ENCODE data around the gene IGF2R.

IGF2R gene

GRCh38 chr6:160058603-160059215, 89.8 kb downstream of the IGF2R start:
- no peak for TF ChIP-seq NFIC (IDR thresholded peaks at IDR 0.05)
- TF ChIP-seq CEBPB (IDR thresholded peaks at IDR 0.05) = no peak
- TF ChIP-seq YY1 (IDR thresholded peaks at IDR 0.05; ENCODE audit: low read depth) = no peak

- TF ChIP-seq EGR1 (IDR thresholded peaks at IDR 0.05) (no peak), TEAD4 (IDR thresholded peaks at IDR 0.05) (no peak), EP300 (IDR thresholded peaks at IDR 0.05; ENCODE audit: borderline replicate concordance) (no peak), MAX (IDR thresholded peaks at IDR 0.05) (no peak), TAF1 (IDR thresholded peaks at IDR 0.05; ENCODE audit: low read depth) (no peak)
These were observed 91.3 kb downstream of the IGF2R start for GRCh38 chr6:160060221-160060620.

- no peak for TF ChIP-seq NFIC (IDR thresholded peaks at IDR 0.05)
- TF ChIP-seq ZBTB7A (IDR thresholded peaks at IDR 0.05; ENCODE audit: low read depth) = no peak
- TF ChIP-seq TAF1 (IDR thresholded peaks at IDR 0.05; ENCODE audit: low read depth) = no peak
- TF ChIP-seq YY1 (IDR thresholded peaks at IDR 0.05; ENCODE audit: low read depth) = no peak
- TF ChIP-seq RAD21 (IDR thresholded peaks at IDR 0.05; ENCODE audit: low read depth) = no peak
- TF ChIP-seq FOXM1 (IDR thresholded peaks at IDR 0.05; ENCODE audit: borderline replicate concordance, low read depth) = no peak
- TF ChIP-seq CREB1 (IDR thresholded peaks at IDR 0.05; ENCODE audit: low read depth) = no peak
- no peak for TF ChIP-seq TEAD4 (IDR thresholded peaks at IDR 0.05)
- TF ChIP-seq EGR1 (IDR thresholded peaks at IDR 0.05) = no peak
These were observed 92.1 kb downstream of the IGF2R start for GRCh38 chr6:160060920-160061447.

- TF ChIP-seq TEAD4 (IDR thresholded peaks at IDR 0.05) (no peak), CEBPB (IDR thresholded peaks at IDR 0.05) (no peak), ZBTB7A (IDR thresholded peaks at IDR 0.05; ENCODE audit: low read depth) (no peak), EGR1 (IDR thresholded peaks at IDR 0.05) (no peak), USF1 (IDR thresholded peaks at IDR 0.05) (no peak), NFIC (IDR thresholded peaks at IDR 0.05) (no peak)
These were observed 95.0 kb downstream of the IGF2R start for GRCh38 chr6:160063771-160064413.

- TF ChIP-seq TEAD4 (IDR thresholded peaks at IDR 0.05) (no peak), CREB1 (IDR thresholded peaks at IDR 0.05; ENCODE audit: low read depth) (no peak), USF1 (IDR thresholded peaks at IDR 0.05) (no peak), TCF12 (IDR thresholded peaks at IDR 0.05; ENCODE audit: low read depth) (no peak), NFIC (IDR thresholded peaks at IDR 0.05) (no peak), EGR1 (IDR thresholded peaks at IDR 0.05) (no peak), MAX (IDR thresholded peaks at IDR 0.05) (no peak), CEBPB (IDR thresholded peaks at IDR 0.05) (no peak), FOXM1 (IDR thresholded peaks at IDR 0.05; ENCODE audit: borderline replicate concordance, low read depth) (no peak), REST (IDR thresholded peaks at IDR 0.05; ENCODE audit: low read depth) (no peak), EP300 (IDR thresholded peaks at IDR 0.05; ENCODE audit: borderline replicate concordance) (no peak), ZBTB7A (IDR thresholded peaks at IDR 0.05; ENCODE audit: low read depth) (no peak), YY1 (IDR thresholded peaks at IDR 0.05; ENCODE audit: low read depth) (no peak), TAF1 (IDR thresholded peaks at IDR 0.05; ENCODE audit: low read depth) (no peak), RAD21 (IDR thresholded peaks at IDR 0.05; ENCODE audit: low read depth) (no peak)
These were observed 96.3 kb downstream of the IGF2R start for GRCh38 chr6:160065200-160065599.

GRCh38 chr6:160067564-160067963, 98.7 kb downstream of the IGF2R start:
- TF ChIP-seq YY1 (IDR thresholded peaks at IDR 0.05; ENCODE audit: low read depth) = no peak
- TF ChIP-seq USF1 (IDR thresholded peaks at IDR 0.05) = no peak
- no peak for TF ChIP-seq RAD21 (IDR thresholded peaks at IDR 0.05; ENCODE audit: low read depth)
- no peak for TF ChIP-seq REST (IDR thresholded peaks at IDR 0.05; ENCODE audit: low read depth)
- TF ChIP-seq MAX (IDR thresholded peaks at IDR 0.05) = no peak
- TF ChIP-seq EP300 (IDR thresholded peaks at IDR 0.05; ENCODE audit: borderline replicate concordance) = no peak
- TF ChIP-seq EGR1 (IDR thresholded peaks at IDR 0.05) = no peak
- no peak for TF ChIP-seq CEBPB (IDR thresholded peaks at IDR 0.05)
- TF ChIP-seq TAF1 (IDR thresholded peaks at IDR 0.05; ENCODE audit: low read depth) = no peak
- TF ChIP-seq CREB1 (IDR thresholded peaks at IDR 0.05; ENCODE audit: low read depth) = no peak

Data from Ishikawa (cell line).